Measurements from ENCODE around the gene SLC35F3. TPM values are rescaled to one million over a fixed set of nuclear protein-coding genes. Genes with fewer than 3 reads are reported as not detected.

Gene SLC35F3
- total RNA-seq, 1 experiment from 2014 or later = 0.94 TPM

GRCh38 chr1:234273981-234274380, 369.5 kb downstream of the SLC35F3 start (continued):
- TF ChIP-seq PREB (CRISPR knock-in tag; IDR thresholded peaks at IDR 0.05; ENCODE audit: borderline replicate concordance) (no peak), JUN (CRISPR knock-in tag; IDR thresholded peaks at IDR 0.05) (no peak), ESRRA (CRISPR knock-in tag; IDR thresholded peaks at IDR 0.05; ENCODE audit: borderline replicate concordance) (no peak), NR2C2 (CRISPR knock-in tag; IDR thresholded peaks at IDR 0.05) (no peak)

- Mint-ChIP-seq H3K27ac (no peak overlapping the region), H3K36me3 (no peaks in the 10 kb centered on the region)
- CTCF ChIA-PET = interaction anchor here (1.4 kb wide), 1 partner anchor 34 kb away, joined by 4 read pairs; no protein-coding TSS in a partner anchor
These were observed 371.8 kb downstream of the SLC35F3 start for GRCh38 chr1:234276151-234276788.

More at GRCh38 chr1:234276151-234276788, 371.8 kb downstream of the SLC35F3 start:
- no peak overlapping the region for H3K4me3 Mint-ChIP-seq
- peaks cover 4% of the 10 kb centered on the region; the same call in 1 of the 2 replicates for H3K27me3 Mint-ChIP-seq (ENCODE audit: low read depth)
- no peak for DNase-seq (ENCODE audit: low spot score)
- H3K4me1 Mint-ChIP-seq = peaks cover 10% of the 10 kb centered on the region
- POLR2A ChIA-PET = no interaction called here
- peaks cover 7% of the 10 kb centered on the region; the same call in 1 of the 2 replicates for H3K9me3 Mint-ChIP-seq
- TF ChIP-seq NFYB (CRISPR knock-in tag; conservative IDR thresholded peaks at IDR 0.05; ENCODE audit: low read depth) (no peak), ZNF138 (CRISPR knock-in tag; conservative IDR thresholded peaks at IDR 0.05) (no peak), ZNF512 (CRISPR knock-in tag; IDR thresholded peaks at IDR 0.05; ENCODE audit: borderline replicate concordance) (no peak), JUN (CRISPR knock-in tag; IDR thresholded peaks at IDR 0.05) (no peak), HMGXB4 (CRISPR knock-in tag; IDR thresholded peaks at IDR 0.05) (no peak), SMAD4 (CRISPR knock-in tag; IDR thresholded peaks at IDR 0.05) (no peak), NR2C2 (CRISPR knock-in tag; IDR thresholded peaks at IDR 0.05) (no peak), MYBL2 (CRISPR knock-in tag; IDR thresholded peaks at IDR 0.05) (no peak), IRF2 (CRISPR knock-in tag; IDR thresholded peaks at IDR 0.05; ENCODE audit: borderline replicate concordance, low read depth) (no peak), ZNF263 (CRISPR knock-in tag; IDR thresholded peaks at IDR 0.05; ENCODE audit: low read depth) (no peak), USF1 (CRISPR knock-in tag; IDR thresholded peaks at IDR 0.05) (no peak), ATF2 (CRISPR knock-in tag; IDR thresholded peaks at IDR 0.05; ENCODE audit: borderline replicate concordance, low read depth) (no peak), ZSCAN18 (CRISPR knock-in tag; IDR thresholded peaks at IDR 0.05) (no peak), ZNF281 (CRISPR knock-in tag; IDR thresholded peaks at IDR 0.05) (no peak), GRHL2 (CRISPR knock-in tag; IDR thresholded peaks at IDR 0.05; ENCODE audit: insufficient replicate concordance, severe bottlenecking) (no peak), FOXK1 (CRISPR knock-in tag; IDR thresholded peaks at IDR 0.05) (no peak), SMAD3 (CRISPR knock-in tag; IDR thresholded peaks at IDR 0.05; ENCODE audit: borderline replicate concordance) (no peak)
- ATAC-seq = no peak
